BLaER1 (cell line): ENCODE measurements around the gene SFXN2.
"Not testable (repeated sequence)": the region's sequence is repeated elsewhere in the genome, so short reads cannot be mapped to it uniquely, and the experiment has no call there.

Experiments used
- H3K27ac ChIP-seq: shearing (Covaris generic); formaldehyde crosslinking; 2 replicates; pipeline ENCODE4 v1.8.1; 2022
- H3K27me3 ChIP-seq: shearing (Covaris generic); formaldehyde crosslinking; 2 replicates; pipeline ENCODE4 v1.8.1; 2022
- H3K36me3 ChIP-seq: shearing (Covaris generic); formaldehyde crosslinking; 2 replicates; pipeline ENCODE4 v1.8.1; 2022
- H3K4me1 ChIP-seq: shearing (Covaris generic); formaldehyde crosslinking; 2 replicates; pipeline ENCODE4 v1.8.1; 2022
- H3K4me2 ChIP-seq: shearing (Covaris generic); formaldehyde crosslinking; 2 replicates; pipeline ENCODE4 v1.8.1; 2022
- H3K4me3 ChIP-seq: shearing (Covaris generic); formaldehyde crosslinking; 2 replicates; pipeline ENCODE4 v1.8.1; 2022
- H3K9ac ChIP-seq: shearing (Covaris generic); formaldehyde crosslinking; 2 replicates; pipeline ENCODE4 v1.8.1; 2022
- H3K9me3 ChIP-seq: shearing (Covaris generic); formaldehyde crosslinking; 2 replicates; pipeline ENCODE4 v1.8.1; 2022
- H4K20me1 ChIP-seq: shearing (Covaris generic); formaldehyde crosslinking; 2 replicates; pipeline ENCODE4 v1.8.1; 2022
- Cebpa-rat ChIP-seq: shearing (Covaris generic); IDR thresholded peaks from 2 replicates; pipeline ENCODE4 v1.8.1; 2022

Gene SFXN2

GRCh38 chr10:102679596-102679995, 34.8 kb upstream of the SFXN2 start:
- Histone ChIP-seq H3K27ac (no peak overlapping the region), H3K9me3 (no peaks in the 10 kb centered on the region), H3K27me3 (no peaks in the 10 kb centered on the region), H3K9ac (no peak overlapping the region), H4K20me1 (no peaks in the 10 kb centered on the region), H3K36me3 (peaks cover 21% of the 10 kb centered on the region; the same call in 1 of the 2 replicates), H3K4me1 (peaks cover 49% of the 10 kb centered on the region), H3K4me2 (peak overlapping the region; percentile 35; the same call in 1 of the 2 replicates), H3K4me3 (no peak overlapping the region)
- TF ChIP-seq Cebpa-rat: no peak

GRCh38 chr10:102681696-102682095, 32.7 kb upstream of the SFXN2 start:
- no peaks in the 10 kb centered on the region for H3K9me3 ChIP-seq
- no peak for TF ChIP-seq Cebpa-rat
- H3K36me3 ChIP-seq: peaks cover 34% of the 10 kb centered on the region
- H3K4me3 ChIP-seq: no peak overlapping the region
- H3K9ac ChIP-seq: no peak overlapping the region
- no peak overlapping the region for H3K4me2 ChIP-seq
- no peaks in the 10 kb centered on the region for H4K20me1 ChIP-seq
- no peak overlapping the region for H3K27ac ChIP-seq
- H3K4me1 ChIP-seq: peaks cover 30% of the 10 kb centered on the region
- H3K27me3 ChIP-seq: no peaks in the 10 kb centered on the region

GRCh38 chr10:102682416-102682815, 32.0 kb upstream of the SFXN2 start:
- H3K9me3 ChIP-seq: no peaks in the 10 kb centered on the region
- H3K27me3 ChIP-seq: no peaks in the 10 kb centered on the region
- no peak overlapping the region for H3K9ac ChIP-seq
- H3K27ac ChIP-seq: no peak overlapping the region
- peaks cover 34% of the 10 kb centered on the region for H3K36me3 ChIP-seq
- no peak overlapping the region for H3K4me3 ChIP-seq
- H3K4me2 ChIP-seq: no peak overlapping the region
- no peak for TF ChIP-seq Cebpa-rat
- H3K4me1 ChIP-seq: peaks cover 22% of the 10 kb centered on the region
- H4K20me1 ChIP-seq: no peaks in the 10 kb centered on the region

- H3K36me3 ChIP-seq: peaks cover 35% of the 10 kb centered on the region
- no peak overlapping the region for H3K27ac ChIP-seq
- H3K27me3 ChIP-seq: no peaks in the 10 kb centered on the region
- H3K4me2 ChIP-seq: no peak overlapping the region
- H4K20me1 ChIP-seq: no peaks in the 10 kb centered on the region
- H3K9me3 ChIP-seq: no peaks in the 10 kb centered on the region
- H3K9ac ChIP-seq: no peak overlapping the region
- H3K4me1 ChIP-seq: peaks cover 17% of the 10 kb centered on the region
- TF ChIP-seq Cebpa-rat: no peak
- no peak overlapping the region for H3K4me3 ChIP-seq
These were observed 31.5 kb upstream of the SFXN2 start for GRCh38 chr10:102682981-102683380.

GRCh38 chr10:102683736-102684135, 30.7 kb upstream of the SFXN2 start:
- H3K9ac ChIP-seq: no peak overlapping the region
- TF ChIP-seq Cebpa-rat: no peak
- H3K27ac ChIP-seq: no peak overlapping the region
- no peaks in the 10 kb centered on the region for H4K20me1 ChIP-seq
- peaks cover 10% of the 10 kb centered on the region for H3K4me1 ChIP-seq
- H3K4me2 ChIP-seq: no peak overlapping the region
- no peak overlapping the region for H3K4me3 ChIP-seq
- H3K9me3 ChIP-seq: no peaks in the 10 kb centered on the region
- H3K36me3 ChIP-seq: peaks cover 42% of the 10 kb centered on the region
- no peaks in the 10 kb centered on the region for H3K27me3 ChIP-seq

GRCh38 chr10:102691285-102692066, 23.0 kb upstream of the SFXN2 start:
- no peak overlapping the region for H3K9ac ChIP-seq
- no peak overlapping the region for H3K4me3 ChIP-seq
- no peaks in the 10 kb centered on the region for H3K4me1 ChIP-seq
- no peak for TF ChIP-seq Cebpa-rat
- no peak overlapping the region for H3K27ac ChIP-seq
- no peaks in the 10 kb centered on the region for H3K9me3 ChIP-seq
- H4K20me1 ChIP-seq: no peaks in the 10 kb centered on the region
- no peak overlapping the region for H3K4me2 ChIP-seq
- H3K36me3 ChIP-seq: peaks cover 39% of the 10 kb centered on the region
- no peaks in the 10 kb centered on the region for H3K27me3 ChIP-seq

GRCh38 chr10:102695401-102695800, 19.0 kb upstream of the SFXN2 start:
- not testable (repeated sequence) for H4K20me1 ChIP-seq, H3K27ac ChIP-seq, H3K4me1 ChIP-seq, H3K4me3 ChIP-seq, H3K9me3 ChIP-seq, H3K27me3 ChIP-seq, H3K4me2 ChIP-seq, H3K9ac ChIP-seq
- peaks cover 51% of the 10 kb centered on the region for H3K36me3 ChIP-seq

GRCh38 chr10:102696736-102697135, 17.7 kb upstream of the SFXN2 start:
- Histone ChIP-seq H3K9me3 (no peaks in the 10 kb centered on the region), H3K9ac (no peak overlapping the region), H3K27me3 (no peaks in the 10 kb centered on the region), H4K20me1 (no peaks in the 10 kb centered on the region), H3K4me3 (no peak overlapping the region), H3K27ac (no peak overlapping the region), H3K4me1 (peaks cover 15% of the 10 kb centered on the region; the same call in 1 of the 2 replicates), H3K36me3 (peaks cover 57% of the 10 kb centered on the region), H3K4me2 (no peak overlapping the region)
- TF ChIP-seq Cebpa-rat: no peak

GRCh38 chr10:102698894-102699293, 15.5 kb upstream of the SFXN2 start:
- Histone ChIP-seq H3K4me3 (no peak overlapping the region), H4K20me1 (no peaks in the 10 kb centered on the region), H3K9ac (no peak overlapping the region), H3K9me3 (no peaks in the 10 kb centered on the region), H3K4me1 (peaks cover 15% of the 10 kb centered on the region; the same call in 1 of the 2 replicates), H3K4me2 (no peak overlapping the region), H3K27ac (no peak overlapping the region), H3K27me3 (no peaks in the 10 kb centered on the region), H3K36me3 (peaks cover 53% of the 10 kb centered on the region)
- TF ChIP-seq Cebpa-rat: no peak

GRCh38 chr10:102701272-102701671, 13.2 kb upstream of the SFXN2 start:
- H4K20me1 ChIP-seq: peaks cover 17% of the 10 kb centered on the region

More at GRCh38 chr10:102701272-102701671, 13.2 kb upstream of the SFXN2 start:
- H3K27ac ChIP-seq: no peak overlapping the region
- TF ChIP-seq Cebpa-rat: no peak
- peaks cover 30% of the 10 kb centered on the region for H3K4me1 ChIP-seq
- no peaks in the 10 kb centered on the region for H3K9me3 ChIP-seq
- no peak overlapping the region for H3K4me2 ChIP-seq
- H3K27me3 ChIP-seq: no peaks in the 10 kb centered on the region
- H3K36me3 ChIP-seq: peaks cover 47% of the 10 kb centered on the region
- H3K4me3 ChIP-seq: no peak overlapping the region
- no peak overlapping the region for H3K9ac ChIP-seq
